Loucy (cell line): ENCODE data around the gene TMEM164.

Experiments
- H2AFZ ChIP-seq: fragments of 200-600 bp; sonication (generic); 2 replicates; pipeline ENCODE4 v1.6.0; 2016; ENCODE audit warnings: antibody characterized with exemption, mild to moderate bottlenecking, low read length, moderate library complexity
- H3F3A ChIP-seq: fragments of 200-600 bp; 2 replicates; pipeline ENCODE4 v1.6.0; 2016; ENCODE audit warnings: antibody characterized with exemption, low read depth, mild to moderate bottlenecking
- H3K27me3 ChIP-seq: fragments of 200-600 bp; sonication (generic); 2 replicates; pipeline ENCODE4 v1.6.1; 2014; ENCODE audit warnings: low read length, mild to moderate bottlenecking; ENCODE audit not compliant: insufficient read depth, poor library complexity, severe bottlenecking
- H3K36me3 ChIP-seq: fragments of 200-600 bp; sonication (generic); 2 replicates; pipeline ENCODE4 v1.6.1; 2016; ENCODE audit warnings: low read length; ENCODE audit not compliant: insufficient read depth
- H3K4me1 ChIP-seq: fragments of 200-600 bp; sonication (generic); 2 replicates; pipeline ENCODE4 v1.5.1; 2014; ENCODE audit warnings: low read length, mild to moderate bottlenecking; ENCODE audit not compliant: insufficient read depth, poor library complexity, severe bottlenecking
- H3K4me2 ChIP-seq: fragments of 200-600 bp; sonication (generic); 2 replicates; pipeline ENCODE4 v1.6.0; 2014; ENCODE audit warnings: antibody characterized with exemption, low read length, low read depth, mild to moderate bottlenecking; ENCODE audit not compliant: poor library complexity, severe bottlenecking
- H3K4me3 ChIP-seq: fragments of 200-600 bp; sonication (generic); 2 replicates; pipeline ENCODE4 v1.5.1; 2014; ENCODE audit warnings: low read length, mild to moderate bottlenecking, mixed read lengths; ENCODE audit not compliant: poor library complexity, severe bottlenecking
- H3K79me2 ChIP-seq: fragments of 200-600 bp; sonication (generic); 2 replicates; pipeline ENCODE4 v1.6.1; 2014; ENCODE audit warnings: low read length; ENCODE audit not compliant: insufficient read depth
- H3K9ac ChIP-seq: fragments of 200-600 bp; sonication (generic); 2 replicates; pipeline ENCODE4 v1.6.0; 2014; ENCODE audit warnings: mild to moderate bottlenecking, low read depth, low read length, moderate library complexity; ENCODE audit not compliant: poor library complexity, severe bottlenecking
- H3K9me2 ChIP-seq: fragments of 200-600 bp; sonication (generic); replicated peaks from 2 replicates; pipeline ENCODE4 v1.6.1; 2016; ENCODE audit warnings: low read depth, low read length, mixed read lengths
- H3K9me3 ChIP-seq: fragments of 200-600 bp; sonication (generic); 2 replicates; pipeline ENCODE4 v1.6.1; 2014; ENCODE audit warnings: mild to moderate bottlenecking, antibody characterized with exemption, low read length, low read depth; ENCODE audit not compliant: insufficient read depth
- H4K20me1 ChIP-seq: fragments of 200-600 bp; sonication (generic); 2 replicates; pipeline ENCODE4 v1.6.0; 2014; ENCODE audit warnings: antibody characterized with exemption, low read length, mild to moderate bottlenecking; ENCODE audit not compliant: insufficient read depth, poor library complexity, severe bottlenecking
- EZH2phosphoT487 ChIP-seq: fragments of 200-600 bp; IDR thresholded peaks from 2 replicates; pipeline ENCODE4 v1.6.1; 2018; ENCODE audit warnings: antibody characterized with exemption, mild to moderate bottlenecking, moderate library complexity, borderline replicate concordance
- TF ChIP-seq, protein P1 (sequence below): fragments of 200-600 bp; sonication (generic); conservative IDR thresholded peaks from 2 replicates; pipeline ENCODE4 v1.5.1; 2014; ENCODE audit warnings: mild to moderate bottlenecking, antibody characterized with exemption, low read length

Gene TMEM164

DNA sequence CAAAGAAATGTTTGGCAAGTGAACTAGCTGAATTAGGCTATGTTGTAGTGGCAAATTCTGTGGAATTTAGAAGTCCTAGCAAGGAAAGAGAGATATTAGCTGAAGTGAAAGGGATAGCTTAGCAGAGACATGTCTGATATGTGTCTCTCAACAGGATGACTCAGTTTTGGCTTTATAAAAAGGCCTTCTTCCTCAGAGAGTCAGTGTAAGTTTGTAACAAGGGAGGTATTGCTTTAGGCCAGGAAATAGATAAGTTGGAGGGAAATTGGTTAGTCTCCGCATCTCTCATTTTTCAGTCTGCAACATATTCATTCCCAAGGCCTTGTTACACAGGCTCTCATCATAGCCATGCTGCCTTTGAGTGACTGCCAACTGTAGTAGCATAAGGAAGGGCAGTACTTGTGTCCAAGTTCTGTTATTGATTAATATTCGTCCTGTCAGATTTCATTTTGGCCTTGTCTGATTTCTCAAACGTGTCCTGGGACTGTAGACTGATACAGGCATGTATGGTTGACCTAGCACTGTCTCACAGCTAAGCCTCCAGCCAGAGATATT is 4.0 kb downstream of the TMEM164 start:
- Histone ChIP-seq H3K4me2 (peak overlapping the region; percentile 76), H3K36me3 (0 out of 2 replicates have a peak, but pooled peaks cover 2% of the 10 kb centered on the region), H3K4me1 (peaks cover 55% of the 10 kb centered on the region), H3K27me3 (no peaks in the 10 kb centered on the region), H4K20me1 (peaks cover 61% of the 10 kb centered on the region), H3K79me2 (peaks cover 87% of the 10 kb centered on the region), H3K4me3 (peak overlapping the region; percentile 86), H3F3A (no peaks in the 10 kb centered on the region), H3K9me2 (no peaks in the 10 kb centered on the region), H2AFZ (no peak overlapping the region), H3K9ac (peak overlapping the region; percentile 20), H3K9me3 (no peaks in the 10 kb centered on the region)
- no peak for TF ChIP-seq EZH2phosphoT487
- TF ChIP-seq, protein P1, sequence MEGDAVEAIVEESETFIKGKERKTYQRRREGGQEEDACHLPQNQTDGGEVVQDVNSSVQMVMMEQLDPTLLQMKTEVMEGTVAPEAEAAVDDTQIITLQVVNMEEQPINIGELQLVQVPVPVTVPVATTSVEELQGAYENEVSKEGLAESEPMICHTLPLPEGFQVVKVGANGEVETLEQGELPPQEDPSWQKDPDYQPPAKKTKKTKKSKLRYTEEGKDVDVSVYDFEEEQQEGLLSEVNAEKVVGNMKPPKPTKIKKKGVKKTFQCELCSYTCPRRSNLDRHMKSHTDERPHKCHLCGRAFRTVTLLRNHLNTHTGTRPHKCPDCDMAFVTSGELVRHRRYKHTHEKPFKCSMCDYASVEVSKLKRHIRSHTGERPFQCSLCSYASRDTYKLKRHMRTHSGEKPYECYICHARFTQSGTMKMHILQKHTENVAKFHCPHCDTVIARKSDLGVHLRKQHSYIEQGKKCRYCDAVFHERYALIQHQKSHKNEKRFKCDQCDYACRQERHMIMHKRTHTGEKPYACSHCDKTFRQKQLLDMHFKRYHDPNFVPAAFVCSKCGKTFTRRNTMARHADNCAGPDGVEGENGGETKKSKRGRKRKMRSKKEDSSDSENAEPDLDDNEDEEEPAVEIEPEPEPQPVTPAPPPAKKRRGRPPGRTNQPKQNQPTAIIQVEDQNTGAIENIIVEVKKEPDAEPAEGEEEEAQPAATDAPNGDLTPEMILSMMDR, result no peak

DNA sequence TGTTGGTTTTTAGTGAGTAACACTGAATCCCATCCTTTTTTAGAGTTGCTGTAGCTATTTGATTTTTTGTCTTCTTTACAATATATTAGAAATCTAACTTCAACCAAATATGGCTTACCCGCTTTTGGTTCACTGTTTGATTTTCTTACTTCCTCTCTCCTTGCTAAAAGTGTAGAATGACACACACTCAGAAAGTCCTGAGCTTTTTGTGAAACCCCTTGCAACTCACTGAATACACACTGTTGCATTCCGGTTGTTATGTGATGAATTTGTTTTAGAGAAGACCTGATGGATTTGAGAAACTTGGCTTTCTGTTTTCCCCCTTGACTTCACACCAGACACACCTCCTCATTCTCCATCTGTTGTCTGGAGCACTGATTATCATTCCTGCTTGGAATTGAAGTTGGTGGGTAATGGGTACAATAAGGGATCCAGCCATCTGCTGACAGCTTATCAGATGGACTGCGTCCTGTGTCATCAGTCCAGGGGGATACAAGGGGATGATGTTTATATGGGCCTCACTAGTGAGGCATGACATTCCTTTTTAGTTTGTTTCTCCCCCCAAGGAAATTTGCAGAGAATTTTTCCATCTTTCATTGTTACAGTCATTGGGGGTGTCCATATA is 5.2 kb downstream of the TMEM164 start:
- peaks cover 97% of the 10 kb centered on the region for H3K79me2 ChIP-seq
- peaks cover 53% of the 10 kb centered on the region for H3K4me1 ChIP-seq
- H3K9me3 ChIP-seq, result no peaks in the 10 kb centered on the region
- no peaks in the 10 kb centered on the region for H3F3A ChIP-seq
- no peak for TF ChIP-seq EZH2phosphoT487
- TF ChIP-seq, protein P1, result no peak
- H4K20me1 ChIP-seq, result peaks cover 64% of the 10 kb centered on the region
- peak overlapping the region; percentile 86 for H3K4me3 ChIP-seq
- H2AFZ ChIP-seq, result no peak overlapping the region
- H3K9me2 ChIP-seq, result no peaks in the 10 kb centered on the region
- 0 out of 2 replicates have a peak, but pooled peaks cover 7% of the 10 kb centered on the region for H3K36me3 ChIP-seq
- no peaks in the 10 kb centered on the region for H3K27me3 ChIP-seq
- H3K9ac ChIP-seq, result no peak overlapping the region
- H3K4me2 ChIP-seq, result peak overlapping the region; percentile 76

DNA sequence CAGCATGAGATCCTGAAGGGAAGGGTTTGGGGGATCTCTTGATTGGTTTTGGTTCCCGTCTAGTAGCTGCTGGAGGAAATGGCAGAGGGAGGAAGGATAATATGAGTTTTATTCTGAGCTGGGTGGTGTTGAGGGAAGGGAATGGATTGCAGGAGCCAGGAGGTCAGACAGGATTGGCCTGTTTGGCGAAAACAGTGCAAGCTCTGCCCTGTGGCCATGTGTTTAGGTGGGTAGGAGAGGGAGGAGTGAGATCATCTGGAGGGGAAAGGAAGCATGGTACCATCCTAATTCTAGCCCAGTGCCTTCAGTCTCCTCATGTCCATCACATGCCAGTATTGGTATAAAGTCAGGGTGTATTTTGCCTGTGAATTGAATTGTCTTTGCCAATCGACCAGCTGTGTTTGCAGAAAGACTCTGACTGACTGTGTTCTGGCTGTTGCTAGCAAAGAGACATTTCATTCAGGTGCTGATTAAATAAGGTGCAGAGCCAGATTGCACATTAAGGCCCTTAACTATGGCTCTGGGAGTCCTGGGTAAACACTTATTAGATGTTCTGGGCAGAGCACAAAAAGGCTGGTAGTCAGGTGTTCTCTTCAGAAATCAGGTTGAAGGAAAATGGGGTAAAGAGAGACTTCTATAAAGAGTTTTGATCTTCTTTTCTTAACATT is 10.0 kb downstream of the TMEM164 start:
- peaks cover 34% of the 10 kb centered on the region for H4K20me1 ChIP-seq

More for the DNA sequence above, 10.0 kb downstream of the TMEM164 start:
- Histone ChIP-seq H2AFZ (no peak overlapping the region), H3K4me3 (no peak overlapping the region), H3K79me2 (peaks cover 90% of the 10 kb centered on the region), H3K9me3 (no peaks in the 10 kb centered on the region), H3K36me3 (peaks cover 9% of the 10 kb centered on the region; the same call in 1 of the 2 replicates), H3K27me3 (no peaks in the 10 kb centered on the region), H3K9ac (no peak overlapping the region), H3K4me2 (peak overlapping the region; percentile 11), H3K9me2 (no peaks in the 10 kb centered on the region), H3K4me1 (peaks cover 21% of the 10 kb centered on the region), H3F3A (no peaks in the 10 kb centered on the region)
- no peak for TF ChIP-seq EZH2phosphoT487
- TF ChIP-seq, protein P1, result no peak
